ENCODE results near the gene MXRA7.

DNA sequence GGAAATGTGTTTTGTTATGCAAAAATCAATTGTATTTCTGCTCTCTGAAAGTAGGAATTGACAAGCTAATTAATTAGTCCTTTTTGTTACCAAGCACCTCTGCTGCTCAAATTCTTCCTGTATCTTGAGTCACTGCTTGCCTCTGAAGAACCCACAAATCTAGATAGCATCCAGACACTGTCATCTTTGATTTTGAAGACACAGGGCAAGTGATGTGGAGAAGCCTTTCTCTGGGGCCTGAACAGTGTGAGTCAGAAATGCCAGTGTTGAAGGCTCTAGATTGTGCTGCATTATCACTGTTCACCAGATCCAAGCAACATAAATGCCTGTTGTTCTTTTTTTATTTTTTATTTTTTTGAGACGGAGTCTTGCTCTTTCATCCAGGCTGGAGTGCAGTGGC lies 56.4 kb downstream of the MXRA7 start:
- no peak for TF ChIP-seq CTCF (conservative IDR thresholded peaks at IDR 0.05; ENCODE audit: low read depth, low read length)
- TF ChIP-seq POLR2A (IDR thresholded peaks at IDR 0.05; ENCODE audit: low read depth, low read length): no peak
- TF ChIP-seq RAD21 (IDR thresholded peaks at IDR 0.05; ENCODE audit: low read length): no peak
- no peak for TF ChIP-seq NFE2L2 (IDR thresholded peaks at IDR 0.05; ENCODE audit: low read depth, low read length)
- TF ChIP-seq MAFK (IDR thresholded peaks at IDR 0.05; ENCODE audit: low read depth, low read length): no peak
- no peak for TF ChIP-seq RCOR1 (IDR thresholded peaks at IDR 0.05; ENCODE audit: insufficient replicate concordance, low read length)
- no peak for TF ChIP-seq MAZ (IDR thresholded peaks at IDR 0.05; ENCODE audit: borderline replicate concordance, low read depth, low read length)
- TF ChIP-seq CEBPB (IDR thresholded peaks at IDR 0.05; ENCODE audit: low read depth, low read length): no peak
- TF ChIP-seq, protein P1, sequence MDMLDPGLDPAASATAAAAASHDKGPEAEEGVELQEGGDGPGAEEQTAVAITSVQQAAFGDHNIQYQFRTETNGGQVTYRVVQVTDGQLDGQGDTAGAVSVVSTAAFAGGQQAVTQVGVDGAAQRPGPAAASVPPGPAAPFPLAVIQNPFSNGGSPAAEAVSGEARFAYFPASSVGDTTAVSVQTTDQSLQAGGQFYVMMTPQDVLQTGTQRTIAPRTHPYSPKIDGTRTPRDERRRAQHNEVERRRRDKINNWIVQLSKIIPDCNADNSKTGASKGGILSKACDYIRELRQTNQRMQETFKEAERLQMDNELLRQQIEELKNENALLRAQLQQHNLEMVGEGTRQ (IDR thresholded peaks at IDR 0.05; ENCODE audit: low read depth, low read length): no peak
- TF ChIP-seq MXI1 (IDR thresholded peaks at IDR 0.05; ENCODE audit: borderline replicate concordance, low read depth, low read length): no peak

Measured in IMR-90 (cell line).